NCI-H1048 (cell line): ENCODE results near the gene INHBA.
A peak's percentile ranks its signal among the peaks of the same experiment; 100 is the strongest.

Experiments used
- DNase-seq: peaks from one replicate; lab custom pipeline; 2025; lab: John Stamatoyannopoulos, UW

The INHBA gene

GRCh38 chr7:41711283-41712064 lies 8.6 kb upstream of the INHBA start:
- DNase-seq, result no peak

- no peak for DNase-seq
Measured at GRCh38 chr7:41710838-41711237, 7.9 kb upstream of the INHBA start.

- no peak for DNase-seq
Measured at GRCh38 chr7:41709621-41710020, 6.7 kb upstream of the INHBA start.

GRCh38 chr7:41708581-41709358 lies 5.9 kb upstream of the INHBA start:
- DNase-seq, result no peak

- no peak for DNase-seq
Measured at GRCh38 chr7:41706228-41706930, 3.5 kb upstream of the INHBA start.

GRCh38 chr7:41705109-41705901 lies 2.4 kb upstream of the INHBA start:
- peak; percentile 20 for DNase-seq

GRCh38 chr7:41701068-41701941 lies 1.6 kb downstream of the INHBA start:
- DNase-seq, result no peak

GRCh38 chr7:41700044-41700471 lies 2.8 kb downstream of the INHBA start:
- DNase-seq, result no peak

GRCh38 chr7:41699516-41699915 lies 3.4 kb downstream of the INHBA start:
- no peak for DNase-seq

- DNase-seq, result no peak
Measured at GRCh38 chr7:41698726-41699125, 4.2 kb downstream of the INHBA start.

GRCh38 chr7:41698114-41698513 lies 4.8 kb downstream of the INHBA start:
- no peak for DNase-seq

- peak; percentile 32 for DNase-seq
Measured at GRCh38 chr7:41696323-41696916, 6.5 kb downstream of the INHBA start.

- no peak for DNase-seq
Measured at GRCh38 chr7:41695661-41696322, 7.1 kb downstream of the INHBA start.

- no peak for DNase-seq
Measured at GRCh38 chr7:41694495-41694894, 8.4 kb downstream of the INHBA start.

GRCh38 chr7:41693150-41693997 lies 9.5 kb downstream of the INHBA start:
- DNase-seq, result no peak

- no peak for DNase-seq
Measured at GRCh38 chr7:41692251-41692650, 10.6 kb downstream of the INHBA start.

GRCh38 chr7:41691286-41692190 lies 11.4 kb downstream of the INHBA start:
- DNase-seq, result no peak

- no peak for DNase-seq
Measured at GRCh38 chr7:41689815-41690214, 13.1 kb downstream of the INHBA start.
